Peyer's patch (tissue), 4 donors: ENCODE measurements around the gene JAM3. TPM values are rescaled to one million over a fixed set of nuclear protein-coding genes. Genes with fewer than 3 reads are reported as not detected.
"Not testable (repeated sequence)": the region's sequence is repeated elsewhere in the genome, so short reads cannot be mapped to it uniquely, and the experiment has no call there.

Experiments
- DNase-seq, 3 donors: peaks; one replicate each; pipeline ENCODE4 v3.0.0-alpha.2; 2017 to 2019
- H3K27ac ChIP-seq, 4 donors: fragments of 200-600 bp; sonication (generic); one replicate each; pipeline ENCODE4 v1.5.1; 2016 to 2019
- H3K27me3 ChIP-seq, 2 donors: fragments of 200-600 bp; sonication (generic); one replicate each; pipeline ENCODE4 v1.5.1; 2019
- H3K36me3 ChIP-seq, 3 donors: fragments of 200-600 bp; sonication (generic); one replicate each; pipeline ENCODE4 v1.5.1; 2016 to 2019
- H3K4me1 ChIP-seq, 4 donors: fragments of 200-600 bp; sonication (generic); one replicate each; pipeline ENCODE4 v1.5.1; 2016 to 2019
- H3K4me3 ChIP-seq, 4 donors: fragments of 200-600 bp; sonication (generic); 1 replicate in 3 of 4; 2 replicates in 1 of 4; pipeline ENCODE4 v1.5.1; 2016 to 2019; ENCODE audit warnings: mild to moderate bottlenecking in 1 of 4
- H3K9me3 ChIP-seq, 4 donors: fragments of 200-600 bp; sonication (generic); one replicate each; pipeline ENCODE4 v1.5.1; 2016 to 2019; ENCODE audit warnings: mild to moderate bottlenecking in 1 of 4
- CTCF ChIP-seq, 6 experiments: fragments of 450-650 bp in 4 of 6; fragments of 200-600 bp in 2 of 6; sonication (generic) in 1 of 6; IDR thresholded peaks; one replicate each; pipeline ENCODE4 v1.5.1; 2017 to 2019; ENCODE audit warnings: antibody characterized with exemption in 6 of 6, mild to moderate bottlenecking in 3 of 6, moderate library complexity in 1 of 6
- POLR2A ChIP-seq, 2 donors: fragments of 450-650 bp; IDR thresholded peaks; one replicate each; pipeline ENCODE4 v1.5.1; 2017; ENCODE audit warnings: antibody characterized with exemption in 2 of 2, mild to moderate bottlenecking in 2 of 2, moderate library complexity in 2 of 2
- total RNA-seq, 4 donors: library from RNA; depleted of rRNA; stranded (reverse); fragments of >200 nt; gene quantifications; one replicate each; pipeline ENCODE4 v1.1.0, GENCODE V29; 2016

Gene JAM3
- total RNA-seq, 4 donors from 2014 or later, result 4.6 to 14.0 (median 8.5) TPM

GRCh38 chr11:134110252-134110815, 41.5 kb downstream of the JAM3 start:
- no peak for DNase-seq
- no peaks in the 10 kb centered on the region for H3K27me3 ChIP-seq
- no peaks in the 10 kb centered on the region for H3K36me3 ChIP-seq
- H3K9me3 ChIP-seq, result no peaks in the 10 kb centered on the region
- H3K4me1 ChIP-seq, result no peaks in the 10 kb centered on the region
- no peak for TF ChIP-seq CTCF (IDR thresholded peaks at IDR 0.05)
- no peak for TF ChIP-seq POLR2A (IDR thresholded peaks at IDR 0.05)
- H3K27ac ChIP-seq, result no peak overlapping the region
- H3K4me3 ChIP-seq, result no peak overlapping the region

GRCh38 chr11:134113787-134114186, 44.9 kb downstream of the JAM3 start:
- not testable (repeated sequence) for DNase-seq

GRCh38 chr11:134116210-134116609, 47.3 kb downstream of the JAM3 start:
- no peaks in the 10 kb centered on the region for H3K36me3 ChIP-seq
- no peak for TF ChIP-seq CTCF (IDR thresholded peaks at IDR 0.05)
- no peak for TF ChIP-seq POLR2A (IDR thresholded peaks at IDR 0.05)
- H3K27me3 ChIP-seq, result no peaks in the 10 kb centered on the region
- H3K27ac ChIP-seq, result no peak overlapping the region
- H3K9me3 ChIP-seq, result no peaks in the 10 kb centered on the region
- no peaks in the 10 kb centered on the region for H3K4me1 ChIP-seq
- no peak for DNase-seq
- H3K4me3 ChIP-seq, result no peak overlapping the region

More at GRCh38 chr11:134113787-134114186, 44.9 kb downstream of the JAM3 start:
- not testable (repeated sequence) for H3K4me1 ChIP-seq, H3K27ac ChIP-seq, H3K9me3 ChIP-seq, H3K27me3 ChIP-seq, H3K4me3 ChIP-seq, H3K36me3 ChIP-seq

- no peaks in the 10 kb centered on the region for H3K27me3 ChIP-seq
- no peak overlapping the region for H3K27ac ChIP-seq
- H3K4me3 ChIP-seq, result no peak overlapping the region
- TF ChIP-seq CTCF (IDR thresholded peaks at IDR 0.05) (no peak), POLR2A (IDR thresholded peaks at IDR 0.05) (no peak)
- no peaks in the 10 kb centered on the region for H3K4me1 ChIP-seq
- no peaks in the 10 kb centered on the region for H3K36me3 ChIP-seq
- H3K9me3 ChIP-seq, result no peaks in the 10 kb centered on the region
- no peak for DNase-seq
Observed at GRCh38 chr11:134118006-134118405, 49.1 kb downstream of the JAM3 start.

- no peaks in the 10 kb centered on the region for H3K9me3 ChIP-seq
- H3K4me1 ChIP-seq, result no peaks in the 10 kb centered on the region
- no peaks in the 10 kb centered on the region for H3K36me3 ChIP-seq
- no peak overlapping the region for H3K4me3 ChIP-seq
- peak overlapping the region in 1 of 4 donors; percentile 84 for H3K27ac ChIP-seq
- TF ChIP-seq CTCF (IDR thresholded peaks at IDR 0.05) (no peak), POLR2A (IDR thresholded peaks at IDR 0.05) (no peak)
- no peak for DNase-seq
- H3K27me3 ChIP-seq, result no peaks in the 10 kb centered on the region
Observed at GRCh38 chr11:134119094-134119493, 50.2 kb downstream of the JAM3 start.

- Histone ChIP-seq H3K36me3 (no peaks in the 10 kb centered on the region), H3K27me3 (no peaks in the 10 kb centered on the region), H3K27ac (peak overlapping the region; percentile 38 to 84 (median 66)), H3K4me3 (peak overlapping the region in 1 of 4 donors; percentile 0), H3K4me1 (no peaks in the 10 kb centered on the region), H3K9me3 (no peaks in the 10 kb centered on the region)
- DNase-seq, result peak in 1 of 3 donors; percentile 45
- TF ChIP-seq POLR2A (IDR thresholded peaks at IDR 0.05), result no peak
- TF ChIP-seq CTCF (IDR thresholded peaks at IDR 0.05), result no peak
Observed at GRCh38 chr11:134120143-134120850, 51.4 kb downstream of the JAM3 start.
